Measurements from ENCODE around the gene LSM12. TPM values are rescaled to one million over a fixed set of nuclear protein-coding genes. Genes with fewer than 3 reads are reported as not detected.

The LSM12 gene
- total RNA-seq, 2 experiments from 2014 or later = 35.4 to 67.9 TPM

DNA sequence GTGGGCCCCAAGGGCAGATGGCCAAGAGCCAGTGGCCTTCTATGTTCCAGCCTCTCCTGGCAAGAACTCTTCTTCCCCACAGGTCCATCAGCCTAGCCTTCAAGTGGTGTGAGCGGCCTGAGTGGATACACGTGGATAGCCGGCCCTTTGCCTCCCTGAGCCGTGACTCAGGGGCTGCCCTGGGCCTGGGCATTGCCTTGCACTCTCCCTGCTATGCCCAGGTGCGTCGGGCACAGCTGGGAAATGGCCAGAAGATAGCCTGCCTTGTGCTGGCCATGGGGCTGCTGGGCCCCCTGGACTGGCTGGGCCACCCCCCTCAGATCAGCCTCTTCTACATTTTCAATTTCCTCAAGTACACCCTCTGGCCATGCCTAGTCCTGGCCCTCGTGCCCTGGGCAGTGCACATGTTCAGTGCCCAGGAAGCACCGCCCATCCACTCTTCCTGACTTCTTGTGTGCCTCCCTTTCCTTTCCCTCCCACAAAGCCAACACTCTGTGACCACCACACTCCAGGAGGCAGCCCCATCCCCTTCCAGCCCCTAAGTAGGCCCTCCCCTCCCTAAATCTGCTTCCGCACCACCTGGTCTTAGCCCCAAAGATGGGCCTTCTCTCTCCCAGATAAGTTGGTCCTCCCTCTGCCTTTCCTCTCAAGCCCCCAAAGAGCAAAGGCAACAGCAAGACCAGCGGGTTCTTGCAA, 9.3 kb upstream of the LSM12 start:
- intact Hi-C loops (cut with micrococcal nuclease; ENCODE audit: unreplicated experiment) = loop anchor here (10.0 kb wide), 1 partner anchor 249 kb away; the partner anchor contains the start of gene SLC25A39
- H3K36me3 ChIP-seq (ENCODE audit: insufficient read depth, low read length) = peaks cover 34% of the 10 kb centered on the region

GRCh38 chr17:44074911-44075285, 8.4 kb upstream of the LSM12 start:
- Histone ChIP-seq H3K4me2 (ENCODE audit: low read length) (no peak overlapping the region), H3K4me3 (ENCODE audit: low read depth, low read length, poor library complexity, severe bottlenecking) (no peak overlapping the region), H3K27ac (ENCODE audit: low read depth, low read length, poor library complexity, severe bottlenecking) (no peak overlapping the region), H3K9me3 (ENCODE audit: low read length) (no peaks in the 10 kb centered on the region), H3K4me1 (ENCODE audit: insufficient read depth, low read length, poor library complexity, severe bottlenecking) (peaks cover 20% of the 10 kb centered on the region), H2AFZ (ENCODE audit: low read length) (no peak overlapping the region), H4K20me1 (ENCODE audit: insufficient read depth, low read length) (no peaks in the 10 kb centered on the region), H3K79me2 (ENCODE audit: insufficient read depth, low read depth, low read length) (peaks cover 11% of the 10 kb centered on the region), H3K9me2 (ENCODE audit: insufficient read depth, low read length) (no peaks in the 10 kb centered on the region), H3K36me3 (ENCODE audit: insufficient read depth, low read length) (peaks cover 34% of the 10 kb centered on the region)
- ChIA-PET POLR2A (interaction anchor here (0.5 kb wide), 1 partner anchor 31 kb away, joined by 3 read pairs; no protein-coding TSS in a partner anchor), CTCF (ENCODE audit: unreplicated experiment) (interaction anchor here (0.9 kb wide), 1 partner anchor 67 kb away, joined by 3 read pairs; no protein-coding TSS in a partner anchor)
- intact Hi-C loops (cut with micrococcal nuclease; ENCODE audit: unreplicated experiment) = loop anchor here (5.0 to 10.0 kb wide), 4 partner anchors 47 to 272 kb away; partner anchors contain the start of genes GRN, HDAC5, SLC25A39 and TMUB2
- no TSS peak for BruUV-seq (replicated peaks)
- TF ChIP-seq EZH2phosphoT487 (IDR thresholded peaks at IDR 0.05; ENCODE audit: borderline replicate concordance, low read depth, low read length) (no peak), CTCF (conservative IDR thresholded peaks at IDR 0.05; ENCODE audit: low read length) (no peak)
- DNase-seq (ENCODE audit: low spot score) = no peak

More for the DNA sequence above, 9.3 kb upstream of the LSM12 start:
- no TSS peak for BruUV-seq (replicated peaks)
- Histone ChIP-seq H3K9me2 (ENCODE audit: insufficient read depth, low read length) (no peaks in the 10 kb centered on the region), H3K4me1 (ENCODE audit: insufficient read depth, low read length, poor library complexity, severe bottlenecking) (peaks cover 17% of the 10 kb centered on the region), H3K9me3 (ENCODE audit: low read length) (no peaks in the 10 kb centered on the region), H3K4me2 (ENCODE audit: low read length) (no peak overlapping the region), H3K79me2 (ENCODE audit: insufficient read depth, low read depth, low read length) (peaks cover 11% of the 10 kb centered on the region), H3K27ac (ENCODE audit: low read depth, low read length, poor library complexity, severe bottlenecking) (no peak overlapping the region), H2AFZ (ENCODE audit: low read length) (no peak overlapping the region), H3K4me3 (ENCODE audit: low read depth, low read length, poor library complexity, severe bottlenecking) (no peak overlapping the region), H4K20me1 (ENCODE audit: insufficient read depth, low read length) (no peaks in the 10 kb centered on the region)
- ChIA-PET POLR2A (interaction anchor here (0.5 kb wide), 1 partner anchor 30 kb away, joined by 3 read pairs; no protein-coding TSS in a partner anchor), CTCF (ENCODE audit: unreplicated experiment) (no interaction called here)
- DNase-seq (ENCODE audit: low spot score) = no peak
- TF ChIP-seq EZH2phosphoT487 (IDR thresholded peaks at IDR 0.05; ENCODE audit: borderline replicate concordance, low read depth, low read length) = no peak
- TF ChIP-seq CTCF (conservative IDR thresholded peaks at IDR 0.05; ENCODE audit: low read length) = no peak

Measured in OCI-LY7 (cell line).